GM18951 (cell line): ENCODE data around the gene ZMIZ1.

Experiments used
- POLR2A ChIP-seq: IDR thresholded peaks from 4 replicates; pipeline ENCODE4 v1.6.1; 2011; ENCODE audit warnings: mild to moderate bottlenecking; ENCODE audit not compliant: insufficient read length, insufficient read depth; ENCODE audit errors: extremely low read depth
- in situ Hi-C: fragments of 300-500 bp; cut with MboI; formaldehyde crosslinking; loops from one replicate; pipeline ENCODE4 v1.12.0; 2022; ENCODE audit warnings: low sequenced_read_pairs, mixed read lengths, inconsistent platforms; ENCODE audit not compliant: unreplicated experiment

Gene ZMIZ1

DNA sequence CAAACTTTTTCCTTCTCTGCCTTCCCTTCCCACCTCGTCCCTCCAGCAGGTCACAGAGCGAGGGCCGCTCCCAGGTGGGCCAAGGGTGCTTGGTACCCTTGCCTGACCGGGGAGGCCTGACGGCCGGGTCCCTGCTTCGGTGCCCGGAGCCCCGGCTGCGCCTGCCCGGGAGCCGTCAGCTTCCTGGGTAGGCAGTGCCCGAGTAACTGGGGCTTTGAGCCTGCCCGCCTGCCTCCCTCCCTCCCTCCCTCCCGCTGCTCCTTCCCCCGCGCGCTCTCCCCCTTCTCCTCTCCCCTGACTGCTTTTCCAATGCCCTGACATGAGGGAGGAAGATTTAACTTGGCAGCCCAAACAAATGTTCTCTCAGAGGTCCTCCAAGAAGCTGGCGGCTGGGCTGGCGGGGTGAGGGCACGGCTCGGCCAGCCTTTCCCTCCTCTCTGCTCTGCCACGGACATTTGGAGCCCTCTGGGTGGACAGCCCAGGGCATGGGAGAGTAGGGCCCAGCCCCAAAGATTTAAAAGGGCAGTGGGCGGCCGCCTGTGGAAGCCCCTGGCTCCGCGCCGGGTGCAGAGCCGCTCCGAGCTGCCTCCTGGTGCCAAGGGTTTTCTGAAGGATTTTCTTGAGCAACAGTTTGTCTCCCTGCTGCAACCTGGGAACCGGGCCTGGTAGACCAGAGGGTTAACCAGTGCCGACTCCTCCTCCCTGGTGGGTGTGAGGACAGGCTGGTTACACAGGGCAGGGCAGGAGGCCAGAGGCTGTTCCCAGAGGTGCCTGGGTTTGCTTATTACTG, 2.0 kb downstream of the ZMIZ1 start:
- in situ Hi-C loops, result no loop called here
- TF ChIP-seq POLR2A, result no peak

- in situ Hi-C loops, result no loop called here
- TF ChIP-seq POLR2A, result no peak
These were observed 2.7 kb downstream of the ZMIZ1 start for GRCh38 chr10:79071396-79071923.

GRCh38 chr10:79072041-79072441, 3.3 kb downstream of the ZMIZ1 start:
- in situ Hi-C loops, result no loop called here
- TF ChIP-seq POLR2A, result no peak

GRCh38 chr10:79072994-79073645, 4.4 kb downstream of the ZMIZ1 start:
- no peak for TF ChIP-seq POLR2A
- in situ Hi-C loops, result no loop called here

DNA sequence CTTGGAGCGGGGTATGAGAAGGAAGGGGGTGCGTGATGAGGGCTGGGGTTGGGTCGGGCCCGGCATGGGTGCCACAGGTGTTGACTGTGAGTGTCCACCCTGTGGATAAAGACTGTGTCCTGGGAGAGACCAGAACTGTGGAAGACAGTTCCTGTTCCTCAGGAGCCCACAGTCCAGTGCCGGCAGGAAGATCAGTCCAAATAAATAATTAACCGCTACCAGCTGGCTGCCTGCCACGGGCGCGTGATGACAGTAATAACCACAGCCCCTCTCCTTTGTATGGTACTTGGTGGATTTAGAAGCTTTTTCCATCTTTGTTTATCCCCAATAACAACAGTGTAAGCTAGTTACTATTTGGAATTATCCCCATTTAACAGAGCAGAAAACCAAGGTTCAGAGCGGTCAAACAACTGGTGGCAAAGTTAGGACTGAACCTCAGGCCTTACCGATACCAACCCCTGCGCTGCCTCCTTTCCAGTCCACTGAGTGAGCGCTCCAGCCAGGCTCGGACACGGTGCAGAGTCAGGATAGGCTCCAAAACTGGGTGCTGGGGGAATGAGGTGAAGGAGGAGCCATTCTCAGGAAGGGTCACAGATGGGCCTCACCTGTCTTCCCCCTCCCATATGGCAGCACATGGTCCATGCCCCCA, 5.1 kb downstream of the ZMIZ1 start:
- in situ Hi-C loops, result no loop called here
- no peak for TF ChIP-seq POLR2A

- in situ Hi-C loops, result no loop called here
These were observed 6.0 kb downstream of the ZMIZ1 start for GRCh38 chr10:79074732-79075131.

DNA sequence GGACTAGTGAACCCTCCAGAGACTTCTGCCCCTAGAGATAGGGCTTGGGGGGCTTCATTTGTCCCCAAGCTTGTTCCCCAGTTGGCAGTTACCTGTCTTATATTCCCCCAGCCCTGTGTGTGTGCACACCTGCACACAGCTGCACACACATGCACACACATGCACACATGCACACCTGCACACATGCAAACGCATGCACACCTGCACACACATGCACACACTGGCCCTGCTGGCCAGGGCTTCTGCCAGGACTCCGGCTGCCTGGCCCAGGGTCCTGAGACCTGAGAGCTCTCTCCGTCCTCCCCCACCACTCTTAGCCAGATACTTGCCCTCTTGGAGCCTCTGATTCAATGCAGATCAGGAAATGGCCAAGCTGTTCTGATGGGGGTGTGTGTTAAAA, 6.7 kb downstream of the ZMIZ1 start:
- no peak for TF ChIP-seq POLR2A
- in situ Hi-C loops, result no loop called here

More at GRCh38 chr10:79074732-79075131, 6.0 kb downstream of the ZMIZ1 start:
- TF ChIP-seq POLR2A, result no peak

DNA sequence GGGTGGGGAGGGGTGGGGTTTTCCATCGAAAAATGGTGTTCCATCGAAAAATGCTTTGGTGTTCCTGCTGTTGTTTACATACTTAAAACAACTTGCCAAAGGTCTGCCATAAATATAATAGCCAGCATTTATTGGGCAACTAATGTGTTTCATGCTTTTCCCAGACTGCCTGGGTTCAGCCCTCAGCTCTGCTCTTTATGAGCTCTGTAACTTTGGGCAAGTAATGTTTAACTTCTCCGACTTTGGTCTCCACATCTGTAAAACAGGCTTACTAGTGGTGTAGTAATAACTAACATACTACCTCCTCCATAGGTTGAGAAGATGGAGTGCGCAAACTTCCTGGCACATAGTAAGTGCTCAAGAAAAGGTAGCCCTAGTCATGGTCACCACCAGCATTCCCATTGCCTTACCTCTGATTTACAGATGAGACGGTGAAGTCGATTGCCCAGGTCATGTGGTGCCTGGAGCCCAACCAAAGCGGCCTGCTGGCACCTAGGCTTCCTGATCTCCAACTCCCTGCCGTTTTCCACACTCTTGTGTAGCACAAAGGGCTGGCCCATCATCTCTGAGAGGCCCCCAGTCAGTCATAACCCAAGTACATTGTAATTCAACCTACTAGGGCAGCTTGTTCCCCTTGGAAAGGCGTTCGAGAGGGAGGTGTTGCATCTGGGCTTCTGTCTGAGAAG, 8.9 kb downstream of the ZMIZ1 start:
- TF ChIP-seq POLR2A, result no peak
- in situ Hi-C loops, result no loop called here

DNA sequence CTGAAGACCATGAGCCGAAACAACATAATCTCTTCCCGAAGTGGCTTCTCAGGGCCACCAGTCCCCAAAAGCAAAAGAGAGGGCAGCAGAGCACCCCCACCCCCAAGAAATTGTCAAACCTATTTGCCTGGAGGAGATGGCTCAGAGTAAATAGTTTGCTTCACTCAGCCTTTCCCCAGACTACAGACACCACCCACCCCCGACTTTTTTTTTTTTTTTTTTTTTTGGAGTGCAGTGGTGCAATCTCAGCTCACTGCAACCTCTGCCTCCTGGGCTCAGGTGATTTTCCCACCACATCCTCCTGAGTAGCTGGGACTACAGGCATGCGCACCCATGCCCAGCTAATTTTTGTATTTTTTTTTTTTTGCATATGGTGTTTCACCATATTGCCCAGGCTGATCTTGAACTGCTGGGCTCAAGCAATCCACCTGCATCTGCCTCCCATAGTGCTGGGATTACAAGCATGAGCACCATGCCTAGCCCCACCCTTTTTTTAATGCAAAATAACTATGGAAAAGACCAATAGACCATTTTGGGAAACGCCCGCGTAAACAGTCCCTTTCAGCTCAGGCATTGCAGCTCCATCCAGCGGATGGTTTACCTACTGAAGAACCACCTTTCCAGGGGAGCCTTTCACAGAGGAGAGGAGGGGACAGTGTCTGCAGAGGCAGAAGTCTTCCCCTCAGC, 9.7 kb downstream of the ZMIZ1 start:
- no peak for TF ChIP-seq POLR2A
- in situ Hi-C loops, result no loop called here

DNA sequence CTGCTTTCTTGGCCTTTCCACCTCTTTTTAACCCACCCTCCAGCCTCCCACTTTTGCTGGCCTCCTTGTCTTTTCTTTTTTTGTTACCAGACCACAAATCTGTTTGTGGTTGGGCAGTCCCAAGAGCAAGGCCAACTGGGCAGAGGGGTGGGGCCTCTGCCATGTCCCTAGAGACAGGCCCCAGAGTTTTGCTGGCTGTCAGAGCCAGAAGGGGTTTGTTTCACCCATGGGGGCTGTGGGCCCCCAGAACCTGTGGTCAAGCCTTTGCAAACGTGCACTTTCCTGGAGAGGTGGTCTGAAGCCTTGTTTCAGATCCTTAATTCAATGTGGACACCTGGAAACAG, 10.3 kb downstream of the ZMIZ1 start:
- in situ Hi-C loops, result no loop called here
- TF ChIP-seq POLR2A, result no peak

GRCh38 chr10:79079490-79080355, 11.0 kb downstream of the ZMIZ1 start:
- in situ Hi-C loops, result no loop called here
- TF ChIP-seq POLR2A, result no peak
